Measurements from ENCODE around the gene ZNF157.

DNA sequence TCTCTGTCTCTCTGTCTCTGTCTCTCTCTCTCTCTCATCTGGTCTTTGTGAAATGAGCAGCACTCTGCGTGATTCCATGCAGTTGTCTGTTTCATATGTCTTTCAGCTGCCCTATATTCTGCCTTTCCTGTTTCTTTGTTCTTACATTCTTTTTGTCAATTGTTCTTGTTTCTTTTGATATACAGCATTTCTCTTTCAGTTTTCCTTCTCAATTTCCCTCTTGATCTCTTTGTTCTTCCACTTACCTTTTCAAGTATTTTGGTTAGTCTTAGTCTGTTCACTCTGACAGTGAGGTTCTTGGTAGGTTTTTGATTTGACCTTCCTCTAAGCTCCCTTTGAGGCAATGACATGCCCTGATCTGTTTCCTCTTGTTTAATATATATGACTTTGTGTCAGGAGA is 20.4 kb downstream of the ZNF157 start:
- TF ChIP-seq, protein P1, sequence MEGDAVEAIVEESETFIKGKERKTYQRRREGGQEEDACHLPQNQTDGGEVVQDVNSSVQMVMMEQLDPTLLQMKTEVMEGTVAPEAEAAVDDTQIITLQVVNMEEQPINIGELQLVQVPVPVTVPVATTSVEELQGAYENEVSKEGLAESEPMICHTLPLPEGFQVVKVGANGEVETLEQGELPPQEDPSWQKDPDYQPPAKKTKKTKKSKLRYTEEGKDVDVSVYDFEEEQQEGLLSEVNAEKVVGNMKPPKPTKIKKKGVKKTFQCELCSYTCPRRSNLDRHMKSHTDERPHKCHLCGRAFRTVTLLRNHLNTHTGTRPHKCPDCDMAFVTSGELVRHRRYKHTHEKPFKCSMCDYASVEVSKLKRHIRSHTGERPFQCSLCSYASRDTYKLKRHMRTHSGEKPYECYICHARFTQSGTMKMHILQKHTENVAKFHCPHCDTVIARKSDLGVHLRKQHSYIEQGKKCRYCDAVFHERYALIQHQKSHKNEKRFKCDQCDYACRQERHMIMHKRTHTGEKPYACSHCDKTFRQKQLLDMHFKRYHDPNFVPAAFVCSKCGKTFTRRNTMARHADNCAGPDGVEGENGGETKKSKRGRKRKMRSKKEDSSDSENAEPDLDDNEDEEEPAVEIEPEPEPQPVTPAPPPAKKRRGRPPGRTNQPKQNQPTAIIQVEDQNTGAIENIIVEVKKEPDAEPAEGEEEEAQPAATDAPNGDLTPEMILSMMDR (IDR thresholded peaks at IDR 0.05; ENCODE audit: borderline replicate concordance, extremely low read depth, low read length, poor library complexity, severe bottlenecking), result no peak
- no peak for TF ChIP-seq EZH2 (IDR thresholded peaks at IDR 0.05; ENCODE audit: borderline replicate concordance, low read depth, low read length, severe bottlenecking)
